NCI-H226 (cell line): ENCODE results near the gene BLVRB.
A peak's percentile ranks its signal among the peaks of the same experiment; 100 is the strongest.
"Not testable (repeated sequence)": the region's sequence is repeated elsewhere in the genome, so short reads cannot be mapped to it uniquely, and the experiment has no call there.

Experiments used
- DNase-seq: peaks from one replicate; pipeline ENCODE4 v3.0.0-alpha.2; 2015

Gene BLVRB

DNA sequence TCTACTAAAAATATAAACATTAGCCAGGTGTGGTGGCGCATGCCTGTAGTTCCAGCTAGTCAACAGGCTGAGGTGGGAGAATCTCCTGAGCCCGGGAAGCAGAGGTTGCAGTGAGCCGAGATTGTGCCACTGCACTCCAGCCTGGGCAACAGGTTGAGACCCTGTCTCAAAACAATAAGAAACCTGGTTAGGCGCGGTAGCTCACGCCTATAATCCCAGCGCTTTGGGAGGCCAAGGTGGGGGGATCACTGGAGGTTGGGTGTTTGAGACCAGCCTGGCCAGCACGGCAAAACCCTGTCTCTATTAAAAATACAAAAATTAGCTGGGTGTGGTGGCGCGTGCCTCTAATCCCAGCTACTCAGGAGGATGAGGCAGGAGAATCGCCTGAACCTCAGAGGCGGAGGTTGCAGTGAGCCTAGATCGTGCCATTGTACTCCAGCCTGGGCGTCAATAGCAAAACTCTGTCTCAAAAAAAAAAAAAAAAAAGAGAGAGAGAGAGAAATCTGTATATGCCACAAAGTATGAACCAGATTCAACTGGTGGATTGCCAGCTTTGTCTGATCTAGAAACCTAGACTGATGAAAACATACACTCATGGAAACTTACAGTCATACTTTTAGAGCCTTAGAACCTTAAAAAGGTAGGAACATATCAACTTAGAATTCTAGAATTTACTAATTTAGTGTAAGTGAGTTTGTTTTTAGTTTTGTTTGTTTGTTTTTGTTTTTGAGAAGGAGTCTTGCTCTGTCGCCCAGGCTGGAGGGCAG, 10.5 kb upstream of the BLVRB start:
- DNase-seq: not testable (repeated sequence)

DNA sequence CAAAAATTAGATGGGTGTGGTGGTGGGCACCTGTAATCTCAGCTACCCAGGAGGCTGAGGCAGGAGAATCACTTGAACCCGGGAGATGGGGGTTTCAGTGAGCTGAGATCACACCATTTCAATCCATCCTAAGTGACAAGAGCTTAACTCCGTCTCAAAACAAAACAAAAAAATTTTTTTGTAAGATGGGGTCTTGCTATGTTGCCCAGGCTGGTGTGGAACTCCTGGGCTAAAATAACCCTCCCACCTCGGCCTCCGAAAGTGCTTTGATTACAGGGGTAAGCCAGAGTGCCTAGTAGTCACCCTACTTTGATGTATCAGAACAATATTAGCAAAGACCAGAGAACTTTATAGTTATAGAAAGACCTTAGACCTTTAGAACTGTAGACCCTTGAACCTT, 9.2 kb upstream of the BLVRB start:
- DNase-seq: no peak

DNA sequence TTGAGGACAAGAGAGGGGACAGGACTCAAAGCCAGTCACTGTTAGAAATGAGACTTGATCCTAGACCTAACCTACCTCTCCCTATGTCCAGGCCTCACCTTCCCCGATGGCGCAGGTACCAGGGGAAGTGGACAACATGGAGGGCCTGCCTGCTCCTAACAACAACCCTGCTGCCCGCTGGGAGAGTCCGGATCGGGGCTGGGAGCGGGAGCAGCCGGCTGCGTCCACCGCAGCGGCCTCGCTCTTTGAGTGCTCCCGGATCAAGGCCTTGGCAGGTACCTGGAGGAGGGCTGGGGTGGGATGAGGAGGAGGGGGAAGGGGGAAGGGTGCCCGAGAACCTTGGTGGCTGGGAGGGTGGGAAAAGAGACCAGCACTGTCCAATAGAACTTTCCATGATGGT, 7.0 kb upstream of the BLVRB start:
- no peak for DNase-seq

DNA sequence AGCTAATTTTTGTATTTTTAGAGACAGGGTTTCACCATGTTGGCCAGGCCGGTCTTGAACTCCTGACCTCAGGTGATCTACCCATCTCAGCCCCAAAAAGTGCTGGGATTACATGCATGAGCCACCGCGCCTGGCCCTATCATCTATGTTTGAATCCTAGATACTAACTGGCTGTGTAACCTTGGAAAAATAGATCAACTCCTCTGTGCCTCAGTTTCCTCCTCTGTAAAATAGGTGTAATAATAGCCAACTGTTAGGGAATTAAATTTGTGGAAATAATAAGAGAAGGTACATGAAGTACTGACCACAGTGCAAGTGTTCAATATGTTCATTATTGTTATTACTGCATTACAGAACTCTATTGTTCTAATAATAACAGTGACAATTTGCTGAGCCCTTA, 5.6 kb upstream of the BLVRB start:
- no peak for DNase-seq

DNA sequence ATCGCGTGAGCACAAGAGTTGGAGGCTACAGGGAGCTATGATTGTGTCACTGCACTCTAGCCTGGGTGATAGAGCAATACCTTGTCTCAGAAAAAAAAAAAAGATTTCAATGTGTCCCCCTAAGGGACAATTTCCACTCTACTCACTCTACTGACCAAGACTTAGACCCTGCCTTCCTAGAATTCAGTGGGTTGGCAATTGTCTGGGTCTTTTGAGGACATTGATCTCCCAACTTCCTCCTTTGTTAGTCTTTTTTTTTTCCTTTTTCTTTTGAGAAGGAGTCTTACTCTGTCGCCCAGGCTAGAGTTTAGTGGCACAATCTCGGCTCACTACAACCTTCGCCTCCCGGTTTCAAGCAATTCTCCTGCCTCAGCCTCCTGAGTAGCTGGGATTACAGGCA, 3.5 kb upstream of the BLVRB start:
- DNase-seq: no peak

DNA sequence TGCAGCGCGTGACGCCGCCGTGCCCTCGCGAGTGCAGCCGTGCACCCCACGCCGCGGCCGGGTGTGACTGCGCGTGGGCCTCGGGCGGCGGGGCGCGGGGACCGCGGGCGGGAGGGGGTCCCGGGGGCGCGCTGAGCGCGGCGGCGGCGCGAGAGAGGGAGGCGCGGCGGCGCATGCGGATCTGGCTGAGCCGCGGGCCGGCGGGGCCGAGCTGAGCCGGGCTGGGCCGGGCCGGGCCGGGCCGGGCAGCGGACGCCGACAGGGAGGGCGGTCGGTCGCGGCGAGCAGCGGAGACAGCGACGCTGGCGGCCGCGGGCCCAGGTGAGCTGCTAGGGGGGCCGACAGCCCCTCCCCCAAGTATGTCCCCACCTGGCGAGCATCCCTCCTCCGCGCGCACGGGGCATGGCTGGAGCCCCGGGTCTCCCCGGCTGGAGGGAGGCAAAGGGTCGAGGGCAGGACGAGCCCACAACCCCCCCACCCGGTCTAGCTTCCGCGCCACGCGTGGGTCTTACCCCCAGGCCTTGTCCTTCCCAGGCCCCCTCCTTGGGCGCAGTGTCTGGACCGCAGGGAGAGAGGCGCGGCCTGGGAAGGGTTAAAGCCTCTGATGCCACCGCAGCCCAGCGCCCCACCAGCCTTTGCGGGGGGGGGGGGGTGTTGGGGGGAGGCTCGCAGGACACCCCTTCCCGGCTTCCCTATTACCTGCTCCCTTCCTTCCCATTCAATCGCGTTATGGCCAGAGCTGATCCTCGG, 1.6 kb upstream of the BLVRB start, which contains the start of gene SPTBN4:
TSS of gene SPTBN4 (plus strand) at position 17 of the 750 bp plus-strand sequence. CDS start 5,621 bp downstream, outside the sequence.
- no peak for DNase-seq

DNA sequence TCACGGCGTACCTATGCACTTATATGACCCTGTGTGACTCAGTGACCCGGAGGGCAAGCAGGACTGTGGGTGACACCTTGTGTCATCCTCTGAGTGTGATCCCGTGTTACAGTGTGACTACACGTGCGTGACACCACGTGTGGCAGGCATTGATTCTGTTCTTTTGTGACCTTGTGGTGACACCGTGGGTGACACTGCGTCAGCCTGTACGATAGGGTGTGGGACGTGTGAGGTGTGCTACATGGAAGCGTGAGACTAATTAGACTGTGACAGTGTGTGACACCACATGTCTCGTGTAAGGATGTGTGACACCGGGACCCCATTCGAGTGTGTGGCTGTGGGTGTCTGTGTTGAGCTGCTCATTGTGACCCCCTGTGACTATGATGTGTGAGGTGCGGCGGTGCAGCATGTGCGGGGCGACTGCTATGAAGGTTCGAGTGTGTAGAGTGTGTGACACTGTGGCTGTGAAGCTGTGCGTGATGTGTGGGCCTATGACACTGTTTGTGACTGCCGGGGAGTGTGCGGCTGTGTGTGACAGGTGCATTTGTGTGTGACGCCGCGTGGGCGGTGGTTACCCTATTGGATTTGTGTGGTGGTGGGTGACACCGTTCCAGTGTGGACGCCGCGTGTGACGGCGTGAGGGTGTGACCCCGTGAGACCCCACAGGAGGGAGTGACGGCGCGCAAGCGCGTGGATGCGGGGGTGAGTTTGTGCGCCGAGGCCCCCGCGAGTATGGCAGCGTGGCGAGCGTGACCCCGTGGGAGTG, 857 bp upstream of the BLVRB start:
- no peak for DNase-seq

DNA sequence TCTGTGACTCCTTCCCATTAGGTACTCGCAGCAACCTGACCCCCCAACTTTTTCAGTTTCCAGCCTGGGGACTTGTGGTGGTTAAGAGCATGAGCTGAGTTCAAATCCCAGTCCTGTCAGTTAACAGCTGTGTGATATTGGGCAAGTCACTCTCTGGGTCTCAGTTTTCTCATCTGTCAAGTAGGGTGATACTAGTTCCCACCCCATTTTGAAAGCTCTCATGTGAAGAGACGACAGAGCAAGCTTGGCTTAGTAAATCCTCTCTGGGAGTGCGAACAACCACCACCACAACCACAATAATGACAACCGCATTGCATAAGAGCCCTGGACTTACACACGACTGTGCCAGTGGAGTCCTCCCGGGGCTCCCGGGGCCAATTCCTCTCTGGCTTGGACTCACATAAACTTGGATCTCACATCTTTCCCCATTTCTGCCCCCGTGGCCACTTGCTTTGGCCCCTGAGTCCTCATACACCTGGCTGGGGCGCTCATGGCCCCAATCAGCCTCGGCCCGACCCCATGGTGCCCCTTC, 454 bp downstream of the BLVRB start:
- peak; percentile 51 for DNase-seq

DNA sequence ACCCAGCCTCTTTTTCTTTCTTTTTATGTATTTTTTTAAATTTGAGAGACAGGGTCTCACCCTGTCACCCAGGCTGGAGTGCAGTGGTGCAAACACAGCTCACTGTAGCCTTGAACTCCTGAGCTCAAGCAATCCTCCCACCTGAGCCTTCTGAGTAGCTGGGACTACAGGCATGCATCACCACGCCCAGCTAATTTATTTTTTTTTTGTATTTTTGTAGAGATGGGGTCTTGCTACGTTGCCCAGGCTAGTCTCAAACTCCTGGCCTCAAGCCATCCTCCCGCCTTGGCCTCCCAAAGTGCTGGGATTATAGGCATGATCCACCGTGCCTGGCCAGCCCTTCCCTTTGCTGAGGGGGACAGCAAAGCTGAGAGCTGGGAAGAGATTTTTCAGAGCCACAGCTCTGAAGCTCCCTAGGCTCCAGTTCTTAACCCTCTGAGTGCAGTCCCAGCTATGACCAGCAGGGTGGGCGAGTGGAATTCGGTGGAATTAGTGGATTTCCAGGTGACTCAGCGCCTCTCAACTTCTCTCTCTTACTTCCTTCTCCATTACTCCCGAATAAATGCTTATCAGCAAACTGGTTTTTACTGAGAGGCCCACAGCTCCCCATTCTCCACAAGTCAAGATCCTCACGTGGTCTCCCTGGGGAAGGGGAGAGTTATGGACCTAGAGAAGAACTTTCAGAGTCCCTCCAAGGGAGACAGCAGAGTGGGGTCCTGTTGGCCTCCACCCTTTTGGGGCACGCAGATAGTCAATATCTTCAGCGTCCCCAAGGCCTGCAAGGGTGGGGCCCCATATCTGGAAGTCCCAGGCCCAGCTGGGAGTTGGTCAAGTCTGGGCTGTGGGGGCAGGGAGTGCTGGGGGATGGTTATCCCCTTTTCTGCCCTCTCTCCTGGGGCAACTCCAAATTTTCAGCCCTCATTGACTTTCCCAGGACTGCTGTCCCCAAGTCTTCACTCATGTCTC, 1.2 kb downstream of the BLVRB start:
- peak; percentile 88 for DNase-seq

DNA sequence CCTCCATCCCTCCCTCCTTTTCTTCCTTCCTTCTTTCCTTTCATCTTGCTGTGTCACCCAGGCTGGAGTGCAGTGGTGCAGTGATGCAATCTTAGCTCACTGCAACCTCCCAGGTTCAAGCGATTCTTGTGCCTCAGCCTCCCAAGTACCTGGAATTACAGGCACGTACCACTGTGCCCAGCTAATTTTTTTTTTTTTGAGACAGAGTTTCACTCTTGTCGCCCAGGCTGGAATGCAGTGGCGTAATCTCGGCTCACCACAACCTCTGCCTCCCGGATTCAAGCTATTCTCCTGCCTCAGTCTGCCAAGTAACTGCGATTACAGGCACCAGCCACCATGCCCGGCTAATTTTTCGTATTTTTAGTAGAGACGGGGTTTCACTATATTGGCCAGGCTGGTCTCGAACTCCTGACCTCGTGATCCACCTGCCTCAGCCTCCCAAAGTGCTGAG, 1.9 kb downstream of the BLVRB start:
- DNase-seq: peak; percentile 53

DNA sequence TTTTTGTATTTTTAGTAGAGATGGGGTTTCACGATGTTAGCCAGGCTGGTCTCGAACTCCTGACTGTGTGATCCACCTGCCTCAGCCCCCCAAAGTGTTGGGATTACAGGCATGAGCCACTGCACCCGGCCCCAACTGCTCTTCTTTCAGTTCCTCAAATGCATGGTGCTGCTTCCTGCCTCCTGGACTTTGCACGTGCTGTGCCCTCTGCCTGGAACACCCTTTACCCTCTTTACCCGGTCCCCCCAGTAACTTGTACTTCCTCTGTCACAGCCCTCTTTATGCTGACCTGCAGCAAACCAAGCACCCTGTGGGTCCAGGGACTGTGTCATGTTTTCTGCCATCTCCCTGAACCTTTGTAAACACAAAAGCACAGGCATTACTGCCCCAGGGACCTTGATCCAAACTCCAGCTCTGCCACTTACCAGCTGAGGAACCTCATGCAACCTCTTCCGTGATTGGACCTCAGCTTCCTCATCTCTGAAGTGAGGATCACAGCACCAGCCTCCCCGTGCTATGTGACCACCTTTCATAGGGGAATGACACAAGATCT, 3.8 kb downstream of the BLVRB start:
- no peak for DNase-seq

DNA sequence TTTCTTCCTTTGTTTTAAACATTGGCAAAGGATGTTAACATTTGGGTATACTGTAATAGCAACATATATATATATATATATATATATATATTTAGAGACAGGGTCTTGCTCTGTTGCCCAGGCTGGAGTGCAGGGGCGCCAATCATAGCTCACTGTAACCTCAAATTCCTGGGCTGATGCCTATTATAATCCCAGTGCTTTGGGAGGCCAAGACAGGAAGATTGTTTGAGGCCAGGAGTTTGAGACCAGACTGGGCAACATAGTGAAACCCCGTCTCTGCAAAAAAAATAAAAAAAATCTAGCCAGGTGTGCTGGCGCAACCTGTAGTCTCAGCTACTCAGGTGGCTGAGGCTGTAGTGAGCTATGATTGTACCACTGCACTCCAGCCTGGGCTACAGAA, 5.4 kb downstream of the BLVRB start:
- no peak for DNase-seq

DNA sequence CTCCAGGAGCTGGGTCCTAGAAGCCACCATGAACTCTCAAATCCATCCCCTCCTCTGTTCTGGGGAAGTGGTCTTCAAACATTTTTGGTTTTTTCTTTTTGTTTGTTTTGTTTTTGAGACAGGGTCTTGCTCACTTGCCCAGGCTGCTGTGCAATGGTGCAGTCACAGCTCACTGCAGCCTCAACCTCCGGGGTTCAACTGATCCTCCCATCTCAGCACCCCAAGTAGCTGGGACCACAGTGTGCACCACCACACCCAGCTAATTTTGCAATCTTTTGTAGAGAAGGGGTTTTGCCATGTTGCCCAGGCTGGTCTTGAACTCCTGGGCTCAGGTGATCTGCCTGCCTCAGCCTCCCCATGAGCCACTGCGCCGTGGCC, 7.0 kb downstream of the BLVRB start:
- no peak for DNase-seq

DNA sequence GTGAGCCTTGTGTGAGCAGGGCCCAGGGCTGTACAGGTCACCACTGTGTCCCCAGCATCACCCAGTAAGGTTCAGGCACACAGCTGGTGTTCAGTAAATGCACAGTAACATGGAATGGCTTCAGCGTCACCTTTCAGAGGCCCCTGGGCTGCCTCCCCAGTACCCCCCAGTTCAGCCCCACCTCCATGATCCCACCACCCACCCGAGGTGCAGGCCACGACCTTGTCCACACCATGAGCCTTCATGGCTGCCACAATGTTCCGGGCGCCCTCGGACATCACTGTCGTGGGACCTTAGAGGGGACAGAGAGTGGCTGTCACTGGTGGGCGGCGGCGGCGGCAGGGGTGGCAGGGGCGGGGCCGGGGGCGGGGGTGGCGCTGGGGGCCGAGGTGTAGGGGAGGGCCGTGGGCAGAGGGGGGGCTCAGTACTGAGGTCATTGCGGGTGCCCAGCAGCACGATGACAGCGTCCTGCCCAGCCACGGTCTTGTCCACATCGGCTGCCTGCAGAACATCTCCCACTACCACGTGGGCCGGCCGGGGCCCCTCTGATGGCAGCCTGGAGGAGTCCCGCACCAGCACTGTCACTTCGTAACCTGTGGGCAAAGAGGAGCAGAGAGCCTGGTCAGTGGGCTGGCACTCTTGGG, 7.5 kb downstream of the BLVRB start:
- DNase-seq: no peak

DNA sequence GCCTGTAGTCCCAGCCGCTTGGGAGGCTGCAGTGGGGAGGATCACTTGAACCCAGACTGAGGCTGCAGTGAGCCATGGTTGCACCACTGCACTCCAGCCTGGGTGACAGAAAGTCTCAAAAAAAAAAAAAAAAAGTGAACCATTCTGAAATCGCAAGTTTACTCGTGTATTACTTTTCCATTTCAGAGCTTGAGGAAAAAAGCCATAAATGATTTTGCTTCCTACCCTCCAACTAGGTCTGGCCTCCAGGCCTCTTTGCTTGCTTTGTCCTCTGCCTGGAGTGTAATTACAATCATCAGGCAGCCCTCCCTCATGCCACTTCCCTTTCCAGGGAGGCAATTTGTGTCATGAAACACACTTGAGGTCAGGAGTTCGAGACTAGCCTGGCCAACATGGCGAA, 8.5 kb downstream of the BLVRB start:
- no peak for DNase-seq

DNA sequence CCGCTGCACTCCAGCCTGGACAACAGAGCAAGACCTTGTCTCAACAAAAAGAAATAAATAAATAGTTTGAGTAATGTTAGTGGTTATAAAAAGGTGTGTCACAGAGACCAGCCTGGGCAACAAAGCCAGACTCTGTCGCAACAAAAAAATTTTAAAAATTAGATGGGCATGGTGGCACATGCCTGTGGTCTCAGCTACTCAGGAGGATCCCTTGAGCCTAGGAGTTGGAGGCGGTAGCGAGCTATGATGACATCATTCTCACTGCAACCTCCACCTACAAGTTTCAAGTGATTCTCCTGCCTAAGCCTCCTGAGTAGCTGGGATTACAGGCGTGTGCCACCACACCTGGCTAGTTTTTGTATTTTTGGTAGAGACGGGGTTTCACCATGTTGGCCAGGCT, 11.6 kb downstream of the BLVRB start:
- not testable (repeated sequence) for DNase-seq

DNA sequence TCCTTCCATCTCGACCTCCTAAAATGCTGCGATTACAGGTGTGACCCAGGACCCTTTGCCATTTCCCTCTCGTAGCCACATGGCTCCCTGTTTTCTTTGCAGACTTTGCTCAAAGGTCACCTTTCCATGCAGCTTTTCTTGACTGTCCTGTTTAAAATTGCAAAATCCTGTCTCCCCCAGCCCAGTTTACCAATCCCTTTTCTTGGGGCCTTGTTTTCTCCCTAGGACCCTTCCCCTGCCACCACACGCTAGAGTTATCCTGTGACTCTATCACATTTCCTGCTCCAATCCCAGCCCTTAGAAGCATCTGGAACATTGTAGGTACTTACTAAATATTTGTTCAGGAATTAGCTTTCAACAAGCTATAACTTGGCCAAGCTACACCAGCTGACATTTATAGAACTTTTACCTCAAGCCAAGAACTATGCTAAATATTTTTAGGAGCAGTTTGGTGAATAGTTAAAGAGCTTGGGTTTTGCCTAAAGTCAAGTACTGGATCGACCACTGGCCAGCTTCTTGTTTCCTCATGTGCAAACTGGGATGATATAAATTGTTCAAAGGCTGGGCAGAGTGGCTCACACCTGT, 12.3 kb downstream of the BLVRB start:
- DNase-seq: no peak

DNA sequence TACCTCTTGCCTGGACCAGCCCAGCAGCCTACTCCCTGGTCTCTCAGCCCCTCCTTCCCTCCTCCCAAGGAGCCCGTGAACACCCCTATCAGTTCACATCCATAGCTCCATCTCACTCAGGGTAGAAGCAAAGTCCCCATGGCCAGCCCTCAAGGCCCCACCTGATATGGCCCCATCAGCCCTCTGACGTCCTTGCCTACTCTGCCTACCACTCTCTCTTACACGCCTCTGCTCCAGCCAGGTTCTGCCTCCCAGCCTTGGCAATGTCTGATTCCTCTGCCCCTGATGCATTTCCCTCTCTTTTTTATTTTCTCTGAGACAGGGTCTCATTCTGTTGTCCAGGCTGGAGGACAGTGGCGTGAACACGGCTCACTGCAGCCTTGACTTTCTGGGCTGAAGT, 13.5 kb downstream of the BLVRB start:
- DNase-seq: no peak

DNA sequence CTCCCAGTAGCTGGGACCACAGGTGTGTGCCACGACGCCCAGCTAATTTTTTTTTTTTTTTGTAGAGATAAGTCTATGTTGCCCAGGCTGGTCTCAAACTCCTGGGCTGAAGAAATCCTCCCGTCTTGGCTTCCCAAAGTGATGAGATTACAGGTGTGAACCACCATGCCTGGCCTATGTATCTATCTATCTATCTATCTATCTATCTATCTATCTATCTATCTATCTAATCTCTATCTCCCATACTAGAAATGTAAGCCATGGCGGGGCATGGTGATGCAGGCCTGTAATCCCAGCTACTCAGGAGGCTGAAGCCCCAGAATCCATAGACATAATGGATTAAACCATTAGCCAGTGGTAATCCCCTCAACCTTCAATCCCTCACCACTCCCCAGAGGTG, 14.9 kb downstream of the BLVRB start:
- DNase-seq: no peak

DNA sequence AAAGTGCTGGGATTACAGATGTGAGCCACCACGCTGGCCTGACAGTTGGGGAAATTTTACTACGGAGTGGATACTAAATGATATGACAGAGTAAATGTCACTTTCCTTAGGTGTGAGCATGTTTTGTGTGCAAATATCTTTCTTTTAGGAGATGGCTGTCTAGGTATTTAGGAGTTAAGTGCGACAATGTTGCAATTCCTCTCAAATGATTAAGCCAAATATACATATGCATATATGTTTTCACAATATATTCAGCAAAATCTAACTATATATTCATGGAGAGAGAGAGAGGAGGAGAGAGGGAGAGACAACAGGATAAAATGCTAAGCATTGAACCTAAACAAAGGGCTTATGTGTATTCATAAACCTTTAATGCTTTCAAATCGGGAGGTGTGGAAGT, 16.0 kb downstream of the BLVRB start:
- no peak for DNase-seq

DNA sequence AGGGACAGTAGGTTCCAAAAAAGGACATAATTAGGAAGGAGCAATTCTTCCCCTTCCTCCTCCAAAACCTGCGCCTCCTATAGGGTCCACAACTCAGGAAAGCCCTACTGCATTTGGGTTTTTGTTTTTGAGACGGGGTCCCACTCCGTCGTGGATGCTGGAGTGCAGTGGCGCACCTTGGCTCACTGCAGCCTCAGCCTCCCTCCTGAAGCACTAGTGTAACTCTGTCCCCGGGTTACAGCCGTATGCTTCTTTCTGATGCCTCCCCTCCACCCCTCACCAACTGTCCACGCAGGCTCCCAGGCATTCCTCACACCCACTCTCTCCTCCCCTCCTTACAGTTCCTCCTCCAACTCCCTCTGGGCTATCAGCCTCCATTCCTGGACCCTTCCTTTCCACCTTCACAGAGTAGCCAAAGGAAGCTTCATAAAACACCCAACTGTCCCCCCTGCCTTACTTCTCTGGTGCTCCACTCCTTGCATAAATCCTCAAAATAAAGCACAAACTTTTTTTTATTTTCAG, 19.2 kb downstream of the BLVRB start:
- DNase-seq: no peak
